IPS-11a (cell line): Measurements from ENCODE around the gene KRT78.
"Not testable (repeated sequence)": the region's sequence is repeated elsewhere in the genome, so short reads cannot be mapped to it uniquely, and the experiment has no call there.

ENCODE experiments used
- H3K4me3 ChIP-seq: one replicate; pipeline ENCODE4 v1.5.1; 2013; ENCODE audit warnings: low read depth, low read length, control low read depth

Gene KRT78

GRCh38 chr12:52796839-52797528 lies 51.8 kb downstream of the KRT78 start:
- H3K4me3 ChIP-seq, result no peak overlapping the region

GRCh38 chr12:52796429-52796794 lies 52.4 kb downstream of the KRT78 start:
- no peak overlapping the region for H3K4me3 ChIP-seq

DNA sequence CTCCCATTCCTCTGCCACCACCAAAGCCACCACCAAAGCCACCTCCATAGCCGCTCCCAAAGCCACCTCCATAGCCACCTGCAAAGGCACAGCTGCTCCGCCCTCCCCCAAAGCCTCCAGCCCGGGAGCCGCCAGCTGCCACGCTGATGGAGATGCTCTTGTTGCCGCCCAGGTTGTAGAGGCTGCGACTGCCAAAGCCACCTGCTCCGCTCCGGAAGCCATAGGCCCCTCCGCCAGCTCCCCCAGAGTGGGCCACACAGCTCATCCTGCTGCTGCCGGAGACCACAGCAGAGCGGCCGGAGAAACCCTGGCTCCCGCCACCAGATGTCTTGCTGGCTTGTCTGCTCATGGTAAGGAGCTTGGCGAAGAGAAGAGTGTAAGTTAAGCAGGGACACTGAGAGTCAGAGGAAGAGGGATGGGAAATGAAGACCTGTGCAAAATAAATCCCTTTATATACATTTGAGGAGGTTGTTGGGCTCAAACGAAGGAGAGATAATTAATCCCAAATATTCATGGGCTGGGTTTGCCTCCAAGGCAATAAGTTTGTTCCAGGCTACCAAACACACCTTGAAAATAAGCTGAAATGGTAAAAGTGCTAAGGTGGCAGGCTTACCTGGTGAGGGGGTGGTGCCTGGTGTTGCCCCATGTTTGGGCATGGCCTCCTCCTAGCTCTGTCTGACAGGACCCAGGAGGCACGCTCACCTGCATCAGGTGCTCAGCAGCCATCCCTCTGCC lies 52.9 kb downstream of the KRT78 start, which contains the start of gene KRT3:
Gene KRT3 (minus strand): TSS at position 424 of the 735 bp plus-strand sequence. CDS start 75 bp downstream, at position 349.
- no peak within 1 kb of the TSS for H3K4me3 ChIP-seq

- H3K4me3 ChIP-seq, result not testable (repeated sequence)
Measured at GRCh38 chr12:52795332-52795674, 53.5 kb downstream of the KRT78 start.

DNA sequence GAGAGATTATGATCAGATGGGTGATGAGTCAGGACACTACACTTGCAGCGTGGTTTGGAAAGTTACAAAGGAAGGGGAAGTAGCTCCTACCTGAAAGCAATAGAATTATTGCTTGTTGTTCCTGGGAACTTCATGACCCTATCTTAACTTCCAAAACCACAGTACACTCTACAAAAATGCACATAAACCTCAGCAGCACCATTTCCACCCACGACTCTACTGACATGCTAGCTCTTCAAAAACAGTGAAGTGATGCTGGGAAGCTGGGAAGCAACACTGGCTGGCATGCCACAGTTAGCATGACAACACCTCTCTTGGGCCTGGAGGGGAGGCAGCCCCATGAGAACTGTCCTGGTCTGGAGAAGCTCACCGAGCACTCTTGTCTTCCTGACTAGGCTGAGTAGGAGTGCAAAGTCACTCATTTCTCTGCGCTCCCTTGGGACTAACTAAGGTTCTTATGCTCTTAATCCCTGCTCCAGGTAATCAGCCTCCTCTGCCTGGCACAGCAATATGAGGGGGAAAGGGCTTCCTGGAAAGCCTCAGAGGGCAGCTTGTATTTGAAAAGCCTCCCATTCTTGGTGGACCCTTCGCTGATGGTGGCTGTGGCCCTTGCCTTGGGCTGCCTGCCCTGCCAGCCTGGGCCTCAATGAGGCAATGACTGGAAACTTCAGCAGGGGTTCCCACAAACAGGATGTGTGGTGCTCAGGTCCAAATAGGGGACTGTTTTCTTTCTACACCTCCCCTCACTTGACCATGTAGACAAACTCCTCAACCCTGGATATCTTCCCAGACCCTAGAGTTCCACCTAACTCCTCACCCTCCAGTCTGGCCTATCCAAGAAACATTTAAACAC lies 54.1 kb downstream of the KRT78 start:
- no peak overlapping the region for H3K4me3 ChIP-seq

GRCh38 chr12:52792185-52793029 lies 56.4 kb downstream of the KRT78 start:
- H3K4me3 ChIP-seq, result no peak overlapping the region

GRCh38 chr12:52791271-52792184 lies 57.3 kb downstream of the KRT78 start:
- H3K4me3 ChIP-seq, result no peak overlapping the region

GRCh38 chr12:52790427-52791270 lies 58.1 kb downstream of the KRT78 start:
- no peak overlapping the region for H3K4me3 ChIP-seq

DNA sequence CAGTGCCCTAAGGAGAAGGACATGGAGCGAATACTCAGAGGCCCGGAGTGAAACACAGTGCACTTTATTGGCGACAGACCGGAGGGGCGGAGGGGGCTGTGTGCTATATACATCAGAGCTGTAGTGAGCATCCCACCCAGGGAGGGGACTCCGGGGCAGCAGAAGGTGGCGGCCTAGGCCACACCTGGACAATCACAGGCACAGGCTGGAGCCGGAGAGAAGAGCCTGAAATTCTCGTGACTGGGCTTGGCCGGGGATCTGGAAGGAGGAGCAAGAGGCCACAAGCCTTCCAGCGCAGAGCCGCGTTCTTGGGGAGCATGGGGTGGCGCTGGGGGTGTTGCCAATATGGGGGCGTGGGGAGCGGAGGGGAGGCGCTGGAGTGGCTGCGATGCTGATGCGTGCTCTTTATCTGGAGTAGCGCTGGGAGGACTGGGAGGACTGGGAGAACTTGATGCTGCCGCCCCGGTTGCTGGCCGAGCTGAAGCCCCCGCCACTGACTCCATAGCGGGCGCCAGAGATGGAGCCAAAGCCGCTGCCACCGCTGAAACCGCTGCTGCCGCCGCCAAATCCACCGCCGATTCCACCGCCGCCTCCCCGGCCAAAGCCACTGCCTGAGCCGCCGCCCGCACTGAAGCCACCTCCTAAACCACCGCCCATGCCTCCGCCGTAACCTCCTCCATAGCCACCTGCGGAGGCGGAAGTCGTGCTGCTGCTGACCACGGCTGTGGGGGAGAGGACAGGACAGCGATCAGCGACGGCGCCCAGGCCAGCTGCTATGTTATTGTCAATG lies 59.0 kb downstream of the KRT78 start:
- H3K4me3 ChIP-seq, result no peak overlapping the region

- no peak overlapping the region for H3K4me3 ChIP-seq
Measured at GRCh38 chr12:52788876-52789636, 59.7 kb downstream of the KRT78 start.

DNA sequence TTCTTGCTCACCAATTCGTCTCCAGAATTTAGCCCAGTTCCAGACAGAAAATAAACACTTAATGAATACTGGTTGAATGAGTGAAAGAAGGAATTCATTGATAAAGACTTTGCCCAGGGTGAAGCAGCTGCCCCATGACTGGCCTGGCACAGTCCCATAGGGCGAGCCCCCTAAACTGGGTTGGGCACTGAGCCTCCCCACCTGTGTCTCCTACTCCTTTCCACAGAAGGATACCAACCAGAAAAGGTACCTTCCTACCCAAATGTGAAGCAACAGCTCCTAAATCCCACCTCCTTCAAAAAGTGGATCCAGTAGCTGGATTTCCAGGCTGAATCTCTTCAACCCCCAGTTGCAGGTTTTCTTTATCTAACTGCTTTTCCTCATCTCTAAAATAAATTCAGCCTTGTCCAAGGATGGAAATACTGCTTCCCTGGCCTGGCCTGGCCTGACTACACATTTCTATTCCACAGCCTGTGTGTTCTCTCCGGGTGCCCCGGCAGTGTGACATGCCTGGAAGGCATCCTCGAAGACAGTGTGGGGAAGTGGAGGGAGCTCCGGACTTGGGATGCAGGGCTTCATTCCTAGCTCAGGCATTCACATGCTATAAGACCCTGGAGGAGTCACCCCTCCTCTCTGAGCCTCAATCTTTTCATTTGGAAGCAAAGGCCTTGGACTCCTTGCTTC lies 60.5 kb downstream of the KRT78 start:
- no peak overlapping the region for H3K4me3 ChIP-seq
